ENCODE measurements around the gene FHOD3. TPM values are rescaled to one million over a fixed set of nuclear protein-coding genes. Genes with fewer than 3 reads are reported as not detected.

Gene FHOD3
- total RNA-seq, 1 experiment from 2014 or later, result 22.7 TPM

GRCh38 chr18:36759167-36759776, 461.8 kb downstream of the FHOD3 start:
- CTCF ChIA-PET, result no interaction called here
- no peaks in the 10 kb centered on the region for H3K27me3 ChIP-seq (ENCODE audit: control insufficient read depth, insufficient read depth, low read length)
- POLR2A ChIA-PET, result no interaction called here
- no TSS peak for BruUV-seq (replicated peaks)
- H3K36me3 ChIP-seq (ENCODE audit: control insufficient read depth, insufficient read depth, low read length), result no peaks in the 10 kb centered on the region
- no peaks in the 10 kb centered on the region for H3K9me3 ChIP-seq (ENCODE audit: control insufficient read depth, insufficient read depth, low read depth, low read length)
- intact Hi-C loops (cut with micrococcal nuclease; ENCODE audit: unreplicated experiment), result no loop called here
- H3K4me3 ChIP-seq (ENCODE audit: low read depth in 2 of 2, low read length in 2 of 2), result no peak overlapping the region
- DNase-seq (ENCODE audit: low read depth, low spot score), result no peak
- no peak for ATAC-seq
- no peaks in the 10 kb centered on the region for H3K4me1 ChIP-seq (ENCODE audit: control insufficient read depth, insufficient read depth, low read length)
- in situ Hi-C loops (cut with HindIII; ENCODE audit: low pct_unique_long_range_greater_than_20kb, low sequenced_read_pairs), result no loop called here
- TF ChIP-seq POLR2AphosphoS5 (IDR thresholded peaks at IDR 0.05; ENCODE audit: low read depth, low read length) (no peak), REST (IDR thresholded peaks at IDR 0.05; ENCODE audit: insufficient read depth in 1 of 2, low read depth in 2 of 2, low read length in 1 of 2) (no peak), TCF7L2 (IDR thresholded peaks at IDR 0.05; ENCODE audit: low read depth, low read length) (no peak), SIN3A (IDR thresholded peaks at IDR 0.05; ENCODE audit: borderline replicate concordance, insufficient read depth, low read depth, low read length) (no peak), CTCF (IDR thresholded peaks at IDR 0.05) (no peak)
- no peak overlapping the region for H3K27ac ChIP-seq (ENCODE audit: low read length)

- H3K36me3 ChIP-seq (ENCODE audit: control insufficient read depth, insufficient read depth, low read length), result no peaks in the 10 kb centered on the region
- no peaks in the 10 kb centered on the region for H3K27me3 ChIP-seq (ENCODE audit: control insufficient read depth, insufficient read depth, low read length)
- ATAC-seq (no peak), DNase-seq (ENCODE audit: low read depth, low spot score) (no peak)
- CTCF ChIA-PET, result no interaction called here
- POLR2A ChIA-PET, result no interaction called here
- TF ChIP-seq REST (IDR thresholded peaks at IDR 0.05; ENCODE audit: insufficient read depth in 1 of 2, low read depth in 2 of 2, low read length in 1 of 2), result no peak
- TF ChIP-seq POLR2AphosphoS5 (IDR thresholded peaks at IDR 0.05; ENCODE audit: low read depth, low read length), result no peak
- TF ChIP-seq TCF7L2 (IDR thresholded peaks at IDR 0.05; ENCODE audit: low read depth, low read length), result no peak
- TF ChIP-seq SIN3A (IDR thresholded peaks at IDR 0.05; ENCODE audit: borderline replicate concordance, insufficient read depth, low read depth, low read length), result no peak
- no peak for TF ChIP-seq CTCF (IDR thresholded peaks at IDR 0.05)
- H3K9me3 ChIP-seq (ENCODE audit: control insufficient read depth, insufficient read depth, low read depth, low read length), result no peaks in the 10 kb centered on the region
- BruUV-seq (replicated peaks), result no TSS peak
- H3K4me3 ChIP-seq (ENCODE audit: low read depth in 2 of 2, low read length in 2 of 2), result no peak overlapping the region
- intact Hi-C loops (cut with micrococcal nuclease; ENCODE audit: unreplicated experiment), result no loop called here
- no peak overlapping the region for H3K27ac ChIP-seq (ENCODE audit: low read length)
- in situ Hi-C loops (cut with HindIII; ENCODE audit: low pct_unique_long_range_greater_than_20kb, low sequenced_read_pairs), result no loop called here
- no peaks in the 10 kb centered on the region for H3K4me1 ChIP-seq (ENCODE audit: control insufficient read depth, insufficient read depth, low read length)
Observed at GRCh38 chr18:36760598-36760997, 463.1 kb downstream of the FHOD3 start.

All from Panc1 (cell line).